NCI-H2196 treated with DMSO at 0.1 percent for 48 hours (cell line): ENCODE results near the gene TPD52L2.

ENCODE experiments used
- DNase-seq: peaks from one replicate; lab custom pipeline; 2025; ENCODE audit not compliant: unreplicated experiment; lab: John Stamatoyannopoulos, UW

Gene TPD52L2

DNA sequence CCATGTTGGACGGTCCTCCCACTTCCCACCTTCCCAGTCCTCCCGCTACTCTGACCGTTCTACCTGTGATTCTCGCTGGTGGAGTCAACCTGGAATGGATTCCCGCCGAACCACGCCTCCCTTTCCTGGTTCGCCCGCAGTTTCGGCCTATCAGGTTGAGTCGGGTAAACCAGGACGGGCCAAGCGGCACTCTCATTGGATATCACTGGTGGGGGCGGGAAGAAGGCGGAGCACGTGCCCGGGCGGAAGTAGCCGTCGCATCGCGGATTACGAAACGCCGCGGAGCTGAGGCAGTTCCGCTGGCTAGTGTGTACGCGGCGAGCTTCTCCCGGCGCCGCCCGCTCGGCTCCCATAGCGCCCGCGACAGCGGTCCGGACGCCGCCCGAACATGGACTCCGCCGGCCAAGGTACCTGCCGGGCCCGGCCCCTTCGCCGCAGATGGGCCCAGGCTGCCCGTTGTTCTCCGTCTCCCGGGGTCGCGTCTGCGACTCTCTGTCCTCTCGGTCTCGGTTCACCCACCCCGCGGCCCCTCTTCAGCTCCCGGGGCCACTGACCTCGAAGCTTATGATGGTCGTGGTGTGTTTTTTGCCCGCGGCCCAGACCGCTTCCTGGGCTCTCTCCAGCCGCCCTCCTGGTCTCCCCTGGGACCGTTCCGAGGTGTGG lies at the start of gene TPD52L2:
Gene TPD52L2 (plus strand): TSS at position 293 of the 663 bp plus-strand sequence. CDS start 96 bp downstream, at position 389.
- DNase-seq, result peak; percentile 99

DNA sequence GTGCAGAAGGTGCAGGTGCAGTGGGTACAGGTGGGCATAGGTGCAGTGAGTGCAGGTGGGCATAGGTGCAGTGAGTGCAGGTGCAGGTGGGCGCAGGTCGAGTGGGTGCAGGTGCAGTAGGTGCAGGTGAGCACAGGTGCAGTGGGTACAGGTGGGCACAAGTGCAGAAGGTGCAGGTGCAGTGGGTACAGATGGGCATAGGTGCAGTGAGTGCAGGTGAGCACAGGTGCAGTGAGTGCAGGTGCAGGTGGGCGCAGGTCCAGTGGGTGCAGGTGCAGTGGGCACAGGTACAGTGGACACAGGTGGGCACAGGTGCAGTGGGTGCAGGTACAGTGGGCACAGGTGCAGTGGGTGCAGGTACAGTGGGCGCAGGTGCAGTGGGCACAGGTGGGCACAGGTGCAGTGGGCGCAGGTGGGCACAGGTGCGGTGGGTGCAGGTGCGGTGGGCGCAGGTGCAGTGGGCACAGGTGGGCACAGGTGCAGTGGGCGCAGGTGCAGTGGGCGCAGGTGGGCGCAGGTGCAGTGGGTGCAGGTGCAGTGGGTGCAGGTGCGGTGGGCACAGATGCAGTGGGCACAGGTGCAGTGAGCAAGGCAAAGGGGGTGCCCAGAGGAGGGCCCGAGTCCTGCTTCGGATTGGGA lies 49.3 kb upstream of the TPD52L2 start:
- DNase-seq, result no peak

GRCh38 chr20:63819224-63819921 lies 45.7 kb upstream of the TPD52L2 start:
- DNase-seq, result no peak

DNA sequence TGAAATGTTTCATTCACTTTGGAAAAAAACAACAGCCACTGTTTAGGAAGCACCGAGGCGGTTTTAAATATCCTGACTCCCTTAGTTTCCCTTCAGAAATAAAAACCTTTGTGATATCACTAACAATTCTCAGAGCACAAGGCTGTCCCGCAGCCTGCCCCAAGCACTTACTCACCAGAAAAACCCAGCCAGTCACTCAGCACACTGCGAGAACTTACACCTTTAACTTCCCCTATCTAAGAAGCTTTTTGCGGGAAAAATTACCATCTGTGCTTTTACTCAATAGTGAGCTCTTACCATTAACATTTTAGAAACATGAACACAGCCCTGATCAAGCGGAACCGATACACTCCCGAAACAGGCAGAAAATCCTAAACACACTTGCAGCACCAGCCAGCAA lies 43.3 kb upstream of the TPD52L2 start:
- DNase-seq, result no peak

- DNase-seq, result no peak
Observed at GRCh38 chr20:63822276-63822696, 42.8 kb upstream of the TPD52L2 start.

- no peak for DNase-seq
Observed at GRCh38 chr20:63823691-63824311, 41.3 kb upstream of the TPD52L2 start.

- DNase-seq, result no peak
Observed at GRCh38 chr20:63825331-63826118, 39.5 kb upstream of the TPD52L2 start.

DNA sequence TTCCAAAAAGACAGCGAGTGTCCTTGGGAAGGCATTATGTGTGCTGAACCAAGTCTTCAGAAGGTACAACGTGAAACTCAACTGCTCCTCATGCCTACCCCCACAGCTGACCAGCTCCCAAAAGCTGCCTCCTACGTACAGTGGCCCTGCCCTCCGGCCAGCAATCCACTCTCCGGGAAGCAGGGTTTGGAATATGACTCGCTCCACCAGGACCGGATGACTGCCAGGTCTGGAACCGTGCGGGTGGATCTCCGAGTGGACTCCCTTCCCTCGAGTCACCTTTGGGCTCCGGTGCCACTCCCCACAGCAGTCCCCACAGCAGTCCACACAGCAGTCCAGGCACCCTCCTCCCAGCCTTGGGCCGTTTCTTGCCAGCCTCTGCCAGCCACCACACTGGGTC lies 38.3 kb upstream of the TPD52L2 start:
- DNase-seq, result no peak

DNA sequence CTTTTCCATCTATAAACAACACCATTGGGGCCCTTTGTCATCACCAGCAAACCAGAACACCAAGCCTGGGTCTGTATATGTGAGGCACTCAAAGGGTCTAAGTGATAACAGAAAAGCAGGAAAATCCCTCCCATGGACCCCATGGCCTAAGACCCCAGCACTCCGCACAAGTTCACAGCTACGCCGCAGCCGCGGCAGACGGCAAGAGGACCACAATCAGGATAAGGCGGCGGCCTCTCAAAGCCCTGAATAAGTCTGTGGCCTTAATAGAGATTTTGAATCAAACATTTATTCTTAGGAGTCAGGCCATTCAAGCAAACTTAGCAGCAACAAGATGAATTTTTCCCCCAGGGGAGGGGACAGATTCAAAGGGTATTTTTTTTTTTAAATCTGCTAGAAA lies 36.9 kb upstream of the TPD52L2 start:
- no peak for DNase-seq

DNA sequence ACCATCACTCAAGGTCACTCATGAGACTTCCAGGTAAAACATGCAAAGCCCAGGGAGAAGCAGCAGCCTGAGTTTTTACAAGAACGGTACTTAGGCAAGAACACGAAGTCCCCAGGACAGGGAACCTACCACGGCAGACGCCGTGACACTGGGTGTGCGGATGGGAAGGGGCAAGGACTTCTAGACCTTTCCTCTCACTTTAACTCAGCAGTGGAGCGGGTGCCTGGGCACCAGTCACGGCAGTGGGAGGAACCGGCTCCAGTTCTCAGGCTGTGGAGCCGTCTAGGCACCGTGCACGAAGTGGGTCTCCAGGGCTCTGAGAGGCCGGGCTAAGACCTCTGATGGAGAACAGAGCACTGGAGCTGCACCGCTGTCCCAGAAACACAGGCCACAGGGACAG lies 36.5 kb upstream of the TPD52L2 start:
- DNase-seq, result no peak

DNA sequence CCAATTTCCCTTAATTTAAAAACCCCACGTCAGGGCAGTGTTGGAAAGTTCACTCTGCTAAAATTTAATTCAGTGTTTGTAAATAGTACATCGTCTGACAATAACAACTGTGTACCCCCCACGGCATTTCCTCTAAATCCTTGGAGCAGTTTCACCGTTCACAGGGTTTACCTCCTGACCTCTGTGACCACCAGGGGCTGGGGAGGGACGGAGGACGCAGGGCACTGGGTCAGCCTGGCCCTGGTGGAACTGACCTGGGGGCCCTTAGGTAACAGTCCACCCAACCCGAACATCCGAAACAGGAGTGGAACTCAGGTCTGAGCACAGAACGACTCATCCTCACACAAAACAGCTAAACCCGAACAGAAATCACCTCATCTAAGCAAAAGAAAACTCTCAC lies 36.1 kb upstream of the TPD52L2 start:
- no peak for DNase-seq

DNA sequence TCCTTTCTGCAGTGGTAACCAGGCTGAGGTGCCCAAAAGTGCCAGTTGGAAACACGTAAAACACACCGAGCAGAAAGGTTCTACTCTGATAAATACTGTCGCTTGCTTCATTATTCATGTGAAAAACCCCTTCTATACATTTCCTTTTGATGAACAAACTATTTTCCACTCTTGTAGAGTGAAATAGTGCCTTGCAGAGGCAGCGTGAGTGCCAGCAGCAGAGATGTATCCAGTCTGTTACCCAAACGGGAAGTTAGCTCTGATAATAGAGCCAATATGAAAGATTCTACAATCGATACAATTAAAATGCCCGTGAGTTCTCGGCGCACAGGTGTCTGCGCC lies 35.5 kb upstream of the TPD52L2 start:
- DNase-seq, result no peak

- DNase-seq, result no peak
Observed at GRCh38 chr20:63829945-63830835, 34.9 kb upstream of the TPD52L2 start.

GRCh38 chr20:63830841-63831588 lies 34.1 kb upstream of the TPD52L2 start, which contains the start of gene ZBTB46:
Gene ZBTB46, minus strand, starts transcription at chr20:63831264. Its CDS starts 40,507 bp downstream, at chr20:63790757.
- DNase-seq, result peak; percentile 23

DNA sequence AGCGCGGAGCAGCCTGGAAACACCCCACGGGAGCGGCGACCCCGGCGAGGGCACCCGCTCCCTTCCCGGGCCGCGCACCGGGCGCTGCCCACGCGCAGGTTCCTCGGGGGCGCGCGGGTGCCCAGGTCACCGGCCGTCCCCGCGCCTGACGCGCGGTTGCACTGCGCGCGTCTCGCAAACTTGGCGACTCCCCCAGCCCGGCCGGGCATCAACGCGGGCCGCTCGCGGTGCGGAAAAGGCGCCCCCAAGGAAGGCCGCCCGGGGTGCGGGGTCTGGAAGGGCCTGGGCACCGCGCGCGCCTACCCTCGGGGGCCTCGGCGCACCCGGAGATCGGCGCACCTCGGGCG lies 33.5 kb upstream of the TPD52L2 start:
- no peak for DNase-seq

DNA sequence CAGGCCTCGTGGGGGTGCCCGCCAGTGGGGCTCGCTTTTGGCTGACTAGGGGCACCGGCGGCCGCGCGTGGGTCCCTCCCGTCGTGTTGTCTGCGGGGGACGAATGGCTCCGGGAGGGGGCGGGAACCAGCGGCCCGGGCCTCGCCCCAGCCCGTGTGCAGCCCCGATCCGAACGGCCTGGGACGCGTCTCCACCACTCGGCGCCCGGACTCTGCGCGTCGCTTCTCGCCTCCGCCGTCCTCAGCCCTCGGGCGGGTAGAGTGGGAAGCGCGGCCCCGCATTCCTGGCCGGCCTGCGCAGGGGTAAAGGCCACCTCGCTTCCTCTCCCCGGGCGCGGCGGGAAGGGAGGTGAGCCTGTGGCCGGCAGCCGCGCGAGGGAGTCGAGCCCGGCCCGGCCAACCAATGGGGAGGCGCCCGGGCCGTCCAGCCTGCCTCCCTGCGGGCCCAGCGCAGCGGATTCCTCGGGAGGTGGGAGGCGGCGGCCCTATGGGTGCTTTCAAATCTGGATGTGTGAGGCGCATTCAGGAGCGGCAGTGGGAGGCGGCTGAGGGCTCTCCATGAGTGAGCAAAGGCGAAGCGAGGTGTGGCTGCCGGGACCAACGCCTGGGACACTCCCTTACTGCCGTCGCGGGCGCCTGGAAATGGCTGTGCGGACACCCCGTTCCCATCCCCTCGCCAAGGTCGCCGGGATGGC lies 32.9 kb upstream of the TPD52L2 start:
- no peak for DNase-seq

- no peak for DNase-seq
Observed at GRCh38 chr20:63833776-63834490, 31.1 kb upstream of the TPD52L2 start.

- DNase-seq, result no peak
Observed at GRCh38 chr20:63834491-63834880, 30.6 kb upstream of the TPD52L2 start.
